Measurements from ENCODE around the gene TANGO2.

The TANGO2 gene

DNA sequence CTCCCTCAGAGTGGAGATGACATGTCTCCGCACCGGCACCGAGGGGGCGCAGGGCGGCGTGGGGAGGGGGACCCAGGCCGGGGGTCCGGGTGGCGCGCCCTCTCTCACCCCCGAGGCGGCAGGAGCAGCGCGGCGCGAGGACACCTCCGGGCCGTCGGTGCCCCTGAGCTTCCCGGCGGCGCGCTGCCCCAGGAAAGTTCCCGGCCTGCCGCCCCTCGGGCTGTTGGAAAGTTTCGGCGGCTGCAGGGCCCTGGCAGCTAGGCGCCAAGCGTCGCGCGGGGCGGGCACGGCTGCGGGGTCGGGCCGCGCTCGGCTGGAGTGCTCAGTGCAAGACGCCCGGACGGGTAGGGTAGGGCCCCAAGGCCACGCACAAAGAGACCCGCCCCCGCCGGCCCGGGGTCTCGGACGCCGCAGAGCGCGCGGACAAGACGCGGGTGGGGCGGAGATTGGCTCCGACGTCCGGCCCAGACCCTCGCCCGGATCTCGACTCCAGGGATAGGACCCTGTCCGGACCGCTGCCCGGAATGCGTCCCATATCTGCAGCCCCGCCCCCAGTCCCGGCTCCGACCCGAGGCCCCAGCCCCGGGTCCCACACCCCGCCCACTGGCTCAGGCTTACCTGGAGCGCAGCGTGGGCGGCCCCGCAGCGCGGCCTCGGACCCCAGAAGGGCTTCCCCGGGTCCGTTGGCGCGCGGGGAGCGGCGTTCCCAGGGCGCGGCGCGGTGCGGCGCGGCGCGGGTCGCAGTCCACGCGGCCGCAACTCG, 4.8 kb upstream of the TANGO2 start:
- peaks cover 3% of the 10 kb centered on the region; the same call in 1 of the 2 replicates for H3K36me3 ChIP-seq
- peak overlapping the region; percentile 35 for H3K27ac ChIP-seq
- peaks cover 4% of the 10 kb centered on the region for H3K27me3 ChIP-seq (ENCODE audit: insufficient read depth, low read depth, severe bottlenecking)
- TF ChIP-seq, protein P1, sequence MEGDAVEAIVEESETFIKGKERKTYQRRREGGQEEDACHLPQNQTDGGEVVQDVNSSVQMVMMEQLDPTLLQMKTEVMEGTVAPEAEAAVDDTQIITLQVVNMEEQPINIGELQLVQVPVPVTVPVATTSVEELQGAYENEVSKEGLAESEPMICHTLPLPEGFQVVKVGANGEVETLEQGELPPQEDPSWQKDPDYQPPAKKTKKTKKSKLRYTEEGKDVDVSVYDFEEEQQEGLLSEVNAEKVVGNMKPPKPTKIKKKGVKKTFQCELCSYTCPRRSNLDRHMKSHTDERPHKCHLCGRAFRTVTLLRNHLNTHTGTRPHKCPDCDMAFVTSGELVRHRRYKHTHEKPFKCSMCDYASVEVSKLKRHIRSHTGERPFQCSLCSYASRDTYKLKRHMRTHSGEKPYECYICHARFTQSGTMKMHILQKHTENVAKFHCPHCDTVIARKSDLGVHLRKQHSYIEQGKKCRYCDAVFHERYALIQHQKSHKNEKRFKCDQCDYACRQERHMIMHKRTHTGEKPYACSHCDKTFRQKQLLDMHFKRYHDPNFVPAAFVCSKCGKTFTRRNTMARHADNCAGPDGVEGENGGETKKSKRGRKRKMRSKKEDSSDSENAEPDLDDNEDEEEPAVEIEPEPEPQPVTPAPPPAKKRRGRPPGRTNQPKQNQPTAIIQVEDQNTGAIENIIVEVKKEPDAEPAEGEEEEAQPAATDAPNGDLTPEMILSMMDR (IDR thresholded peaks at IDR 0.05; ENCODE audit: low read depth, low read length) = no peak
- DNase-seq = peak; percentile 67
- peak overlapping the region; percentile 65 for H3K4me3 ChIP-seq (ENCODE audit: low read depth, low read length)
- no peaks in the 10 kb centered on the region for H3K9me3 ChIP-seq (ENCODE audit: severe bottlenecking)

DNA sequence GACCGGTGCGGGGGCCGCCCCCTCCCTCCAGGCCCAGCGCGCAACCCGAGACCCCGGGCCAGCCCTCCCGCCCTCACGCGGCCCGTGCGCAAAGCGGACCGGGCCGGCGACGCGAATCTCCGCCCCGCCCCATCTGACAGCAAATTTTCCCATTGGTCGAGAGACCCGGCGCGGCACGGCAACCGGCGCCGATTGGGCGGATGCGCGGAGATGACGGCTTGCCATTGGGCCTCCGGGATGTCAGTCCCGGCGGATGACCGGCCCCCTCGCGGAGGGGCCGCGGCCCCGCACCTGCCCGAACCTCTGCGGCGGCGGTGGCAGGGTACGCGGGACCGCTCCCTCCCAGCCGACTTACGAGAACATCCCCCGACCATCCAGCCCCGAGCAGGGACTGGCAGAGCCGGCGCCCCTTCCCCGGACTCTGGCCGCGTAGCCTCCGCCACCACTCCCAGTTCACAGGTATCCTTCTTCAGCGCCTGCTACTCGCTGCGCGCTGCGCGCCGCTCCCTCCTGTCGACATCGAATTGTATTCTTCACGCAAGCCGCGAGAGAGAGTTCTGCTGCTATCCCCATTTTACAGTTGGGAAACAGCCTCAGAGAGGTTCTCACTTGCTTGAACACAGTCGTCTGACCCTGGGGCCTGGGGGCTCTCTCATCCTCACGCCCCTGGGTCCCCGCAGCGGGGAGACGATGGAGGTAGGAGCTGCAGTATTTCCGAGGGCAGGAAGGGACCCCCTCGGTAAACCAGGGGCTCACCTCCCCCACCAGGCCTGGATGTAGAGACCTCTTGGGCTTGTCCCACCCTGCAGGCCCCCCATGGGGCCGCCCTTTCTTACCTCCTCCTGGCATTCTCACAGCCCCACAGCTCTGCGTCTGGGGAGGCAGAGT, 3.9 kb upstream of the TANGO2 start, which contains the start of gene ARVCF:
TSS of gene ARVCF (minus strand) at position 90 of the 888 bp plus-strand sequence. CDS start 26,029 bp downstream, outside the sequence.
- Histone ChIP-seq H3K27ac (peak within 1 kb of the TSS; percentile 35), H3K4me3 (ENCODE audit: low read depth, low read length) (peak within 1 kb of the TSS; percentile 65), H3K36me3 (peaks cover 3% of the 10 kb centered on the region; the same call in 1 of the 2 replicates), H3K9me3 (ENCODE audit: severe bottlenecking) (no peaks in the 10 kb centered on the region), H3K27me3 (ENCODE audit: insufficient read depth, low read depth, severe bottlenecking) (peaks cover 4% of the 10 kb centered on the region)
- TF ChIP-seq, protein P1 (IDR thresholded peaks at IDR 0.05; ENCODE audit: low read depth, low read length) = no peak
- peak; percentile 91 for DNase-seq

DNA sequence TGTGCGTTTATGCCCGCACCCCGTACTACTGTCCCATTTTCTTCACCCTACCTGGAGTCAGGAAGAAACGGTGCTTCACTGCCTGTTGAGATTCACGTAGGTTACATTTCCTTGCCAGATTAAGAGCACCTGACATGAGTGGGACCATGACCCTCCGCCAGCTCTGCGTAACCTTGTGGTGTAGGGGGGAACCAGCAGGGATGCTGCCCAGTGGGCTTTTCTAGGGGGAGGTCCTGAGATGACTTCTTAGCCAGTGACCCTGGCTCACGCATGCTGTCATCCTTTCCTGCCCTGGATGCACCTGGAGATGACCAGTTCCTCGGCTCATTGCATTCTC, 3.3 kb upstream of the TANGO2 start:
- TF ChIP-seq, protein P1 (IDR thresholded peaks at IDR 0.05; ENCODE audit: low read depth, low read length) = no peak
- H3K27me3 ChIP-seq (ENCODE audit: insufficient read depth, low read depth, severe bottlenecking) = peaks cover 4% of the 10 kb centered on the region
- peaks cover 3% of the 10 kb centered on the region for H3K36me3 ChIP-seq
- peak overlapping the region; percentile 65 for H3K4me3 ChIP-seq (ENCODE audit: low read depth, low read length)
- no peak overlapping the region for H3K27ac ChIP-seq
- no peaks in the 10 kb centered on the region for H3K9me3 ChIP-seq (ENCODE audit: severe bottlenecking)
- no peak for DNase-seq

DNA sequence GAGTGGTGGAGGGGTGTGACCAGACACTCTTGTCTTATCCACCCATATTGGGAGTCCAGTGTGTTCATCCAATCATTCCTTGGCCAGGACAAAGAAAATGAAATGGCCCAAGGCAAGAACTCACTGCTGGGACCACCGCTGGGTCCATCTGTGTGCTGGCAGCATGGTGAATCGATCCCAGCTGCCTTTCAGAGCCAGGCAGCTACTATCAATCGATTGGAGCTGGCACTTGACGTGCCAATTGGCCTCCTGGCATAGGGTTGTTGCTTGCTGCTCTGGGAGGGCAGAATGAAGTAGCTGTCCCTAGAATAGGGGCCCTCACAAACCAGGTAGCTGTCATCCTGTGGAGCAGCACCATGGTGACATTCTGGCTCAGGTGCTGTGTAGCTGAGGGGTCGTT, 2.9 kb upstream of the TANGO2 start:
- DNase-seq = no peak
- Histone ChIP-seq H3K36me3 (no peaks in the 10 kb centered on the region; the same call in none of the 2 replicates), H3K9me3 (ENCODE audit: severe bottlenecking) (no peaks in the 10 kb centered on the region), H3K27ac (no peak overlapping the region), H3K27me3 (ENCODE audit: insufficient read depth, low read depth, severe bottlenecking) (peaks cover 4% of the 10 kb centered on the region), H3K4me3 (ENCODE audit: low read depth, low read length) (no peak overlapping the region)
- TF ChIP-seq, protein P1 (IDR thresholded peaks at IDR 0.05; ENCODE audit: low read depth, low read length) = no peak

DNA sequence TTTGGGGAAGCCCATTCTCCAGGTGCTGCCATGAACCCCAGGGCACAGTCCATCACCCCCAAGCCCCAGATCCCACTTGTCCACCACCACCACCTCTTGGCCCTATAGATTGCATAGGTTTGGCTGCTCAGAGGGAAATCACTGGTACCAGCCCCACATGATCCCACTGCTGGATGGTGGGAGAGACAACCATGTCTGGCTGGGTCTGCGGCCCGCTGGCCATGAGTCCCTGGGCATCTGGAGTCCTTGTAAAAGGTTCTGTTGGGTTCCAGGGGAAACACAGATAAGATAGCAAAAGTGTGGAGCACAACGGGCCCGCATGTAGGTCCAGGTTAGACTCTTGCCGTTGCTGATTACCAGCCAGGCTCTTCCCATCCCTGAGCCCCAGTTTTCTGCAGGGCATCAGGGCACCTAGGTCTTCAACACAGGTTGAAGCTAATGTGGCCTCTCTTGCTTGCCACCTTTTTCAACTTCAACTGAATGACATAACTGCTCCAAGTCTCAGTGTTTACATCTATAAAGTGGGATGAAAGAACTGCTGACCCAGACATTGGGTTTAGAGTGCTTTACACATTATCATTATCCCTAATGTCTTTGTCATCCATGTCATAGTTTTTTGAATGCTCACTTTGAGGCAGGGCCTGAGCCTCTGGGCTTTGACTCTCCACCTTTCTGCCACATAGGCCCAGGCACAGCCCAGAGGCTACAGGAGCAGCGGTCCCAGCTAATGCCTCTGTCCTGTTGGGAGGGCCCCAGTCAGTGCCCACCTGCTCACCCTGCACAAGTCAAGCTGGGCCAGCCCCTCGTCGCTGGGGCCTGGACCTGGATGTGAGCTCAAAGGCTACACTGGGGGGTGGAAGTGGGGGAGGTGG, 1.0 kb upstream of the TANGO2 start:
- H3K9me3 ChIP-seq (ENCODE audit: severe bottlenecking) = no peaks in the 10 kb centered on the region
- no peak for DNase-seq
- peak overlapping the region; percentile 35; the same call in 1 of the 2 replicates for H3K4me3 ChIP-seq (ENCODE audit: low read depth, low read length)
- TF ChIP-seq, protein P1 (IDR thresholded peaks at IDR 0.05; ENCODE audit: low read depth, low read length) = no peak
- H3K27ac ChIP-seq = no peak overlapping the region
- H3K36me3 ChIP-seq = no peaks in the 10 kb centered on the region; the same call in none of the 2 replicates
- peaks cover 4% of the 10 kb centered on the region for H3K27me3 ChIP-seq (ENCODE audit: insufficient read depth, low read depth, severe bottlenecking)
